Loucy (cell line): ENCODE data around the gene SLC9B2.
"Not testable (repeated sequence)": the region's sequence is repeated elsewhere in the genome, so short reads cannot be mapped to it uniquely, and the experiment has no call there.

Experiments used
- H2AFZ ChIP-seq: fragments of 200-600 bp; sonication (generic); 2 replicates; pipeline ENCODE4 v1.6.0; 2016; ENCODE audit warnings: antibody characterized with exemption, mild to moderate bottlenecking, low read length, moderate library complexity
- H3F3A ChIP-seq: fragments of 200-600 bp; 2 replicates; pipeline ENCODE4 v1.6.0; 2016; ENCODE audit warnings: antibody characterized with exemption, low read depth, mild to moderate bottlenecking
- H3K27me3 ChIP-seq: fragments of 200-600 bp; sonication (generic); 2 replicates; pipeline ENCODE4 v1.6.1; 2014; ENCODE audit warnings: low read length, mild to moderate bottlenecking; ENCODE audit not compliant: insufficient read depth, poor library complexity, severe bottlenecking
- H3K36me3 ChIP-seq: fragments of 200-600 bp; sonication (generic); 2 replicates; pipeline ENCODE4 v1.6.1; 2016; ENCODE audit warnings: low read length; ENCODE audit not compliant: insufficient read depth
- H3K4me1 ChIP-seq: fragments of 200-600 bp; sonication (generic); 2 replicates; pipeline ENCODE4 v1.5.1; 2014; ENCODE audit warnings: low read length, mild to moderate bottlenecking; ENCODE audit not compliant: insufficient read depth, poor library complexity, severe bottlenecking
- H3K4me2 ChIP-seq: fragments of 200-600 bp; sonication (generic); 2 replicates; pipeline ENCODE4 v1.6.0; 2014; ENCODE audit warnings: antibody characterized with exemption, low read length, low read depth, mild to moderate bottlenecking; ENCODE audit not compliant: poor library complexity, severe bottlenecking
- H3K4me3 ChIP-seq: fragments of 200-600 bp; sonication (generic); 2 replicates; pipeline ENCODE4 v1.5.1; 2014; ENCODE audit warnings: low read length, mild to moderate bottlenecking, mixed read lengths; ENCODE audit not compliant: poor library complexity, severe bottlenecking
- H3K79me2 ChIP-seq: fragments of 200-600 bp; sonication (generic); 2 replicates; pipeline ENCODE4 v1.6.1; 2014; ENCODE audit warnings: low read length; ENCODE audit not compliant: insufficient read depth
- H3K9ac ChIP-seq: fragments of 200-600 bp; sonication (generic); 2 replicates; pipeline ENCODE4 v1.6.0; 2014; ENCODE audit warnings: mild to moderate bottlenecking, low read depth, low read length, moderate library complexity; ENCODE audit not compliant: poor library complexity, severe bottlenecking
- H3K9me2 ChIP-seq: fragments of 200-600 bp; sonication (generic); replicated peaks from 2 replicates; pipeline ENCODE4 v1.6.1; 2016; ENCODE audit warnings: low read depth, low read length, mixed read lengths
- H3K9me3 ChIP-seq: fragments of 200-600 bp; sonication (generic); 2 replicates; pipeline ENCODE4 v1.6.1; 2014; ENCODE audit warnings: mild to moderate bottlenecking, antibody characterized with exemption, low read length, low read depth; ENCODE audit not compliant: insufficient read depth
- H4K20me1 ChIP-seq: fragments of 200-600 bp; sonication (generic); 2 replicates; pipeline ENCODE4 v1.6.0; 2014; ENCODE audit warnings: antibody characterized with exemption, low read length, mild to moderate bottlenecking; ENCODE audit not compliant: insufficient read depth, poor library complexity, severe bottlenecking
- EZH2phosphoT487 ChIP-seq: fragments of 200-600 bp; IDR thresholded peaks from 2 replicates; pipeline ENCODE4 v1.6.1; 2018; ENCODE audit warnings: antibody characterized with exemption, mild to moderate bottlenecking, moderate library complexity, borderline replicate concordance
- TF ChIP-seq, protein P1 (sequence below): fragments of 200-600 bp; sonication (generic); conservative IDR thresholded peaks from 2 replicates; pipeline ENCODE4 v1.5.1; 2014; ENCODE audit warnings: mild to moderate bottlenecking, antibody characterized with exemption, low read length

SLC9B2 gene

DNA sequence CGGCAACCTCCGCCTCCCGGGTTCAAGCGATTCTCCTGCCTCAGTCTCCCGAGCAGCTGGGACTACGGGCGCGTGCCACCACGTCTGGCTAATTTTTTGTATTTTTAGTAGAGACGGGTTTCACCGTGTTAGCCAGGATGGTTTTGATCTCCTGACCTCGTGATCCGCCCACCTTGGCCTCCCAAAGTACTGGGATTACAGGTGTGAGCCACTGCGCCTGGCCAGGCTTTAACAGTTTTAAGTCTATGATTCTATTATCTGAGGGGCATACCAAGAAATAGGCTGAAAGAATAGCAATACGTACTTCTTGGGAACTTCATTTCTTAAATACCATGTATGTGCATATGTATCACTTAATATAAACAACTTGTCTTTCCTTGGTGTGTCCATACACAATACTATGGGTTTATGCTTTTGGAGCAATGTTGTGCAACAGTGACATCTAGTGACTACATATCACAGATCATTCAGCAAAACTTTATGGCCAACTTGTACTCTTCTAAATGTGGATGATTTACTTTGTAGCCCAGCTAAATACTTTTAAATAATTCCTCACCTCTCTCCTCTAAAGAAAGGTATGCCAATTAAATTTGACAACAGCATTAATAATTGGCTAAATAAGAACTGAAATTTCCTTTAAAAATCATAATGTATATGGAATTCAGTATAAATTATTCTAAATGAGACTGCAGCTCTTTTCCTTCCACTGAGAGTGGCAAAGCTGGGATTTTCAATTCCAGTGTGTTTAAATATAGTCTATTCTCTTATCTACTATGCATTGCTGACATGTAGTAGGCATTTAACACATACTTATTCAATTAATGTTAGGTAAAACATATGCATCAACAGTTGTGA is 67.5 kb downstream of the SLC9B2 start:
- H3K9me2 ChIP-seq: no peaks in the 10 kb centered on the region
- H3K9me3 ChIP-seq: no peaks in the 10 kb centered on the region
- no peak overlapping the region for H3K9ac ChIP-seq
- no peak overlapping the region for H2AFZ ChIP-seq
- TF ChIP-seq, protein P1, sequence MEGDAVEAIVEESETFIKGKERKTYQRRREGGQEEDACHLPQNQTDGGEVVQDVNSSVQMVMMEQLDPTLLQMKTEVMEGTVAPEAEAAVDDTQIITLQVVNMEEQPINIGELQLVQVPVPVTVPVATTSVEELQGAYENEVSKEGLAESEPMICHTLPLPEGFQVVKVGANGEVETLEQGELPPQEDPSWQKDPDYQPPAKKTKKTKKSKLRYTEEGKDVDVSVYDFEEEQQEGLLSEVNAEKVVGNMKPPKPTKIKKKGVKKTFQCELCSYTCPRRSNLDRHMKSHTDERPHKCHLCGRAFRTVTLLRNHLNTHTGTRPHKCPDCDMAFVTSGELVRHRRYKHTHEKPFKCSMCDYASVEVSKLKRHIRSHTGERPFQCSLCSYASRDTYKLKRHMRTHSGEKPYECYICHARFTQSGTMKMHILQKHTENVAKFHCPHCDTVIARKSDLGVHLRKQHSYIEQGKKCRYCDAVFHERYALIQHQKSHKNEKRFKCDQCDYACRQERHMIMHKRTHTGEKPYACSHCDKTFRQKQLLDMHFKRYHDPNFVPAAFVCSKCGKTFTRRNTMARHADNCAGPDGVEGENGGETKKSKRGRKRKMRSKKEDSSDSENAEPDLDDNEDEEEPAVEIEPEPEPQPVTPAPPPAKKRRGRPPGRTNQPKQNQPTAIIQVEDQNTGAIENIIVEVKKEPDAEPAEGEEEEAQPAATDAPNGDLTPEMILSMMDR: peak; percentile 82
- TF ChIP-seq EZH2phosphoT487: no peak
- no peaks in the 10 kb centered on the region for H3K36me3 ChIP-seq
- H3K79me2 ChIP-seq: no peaks in the 10 kb centered on the region
- no peak overlapping the region for H3K4me3 ChIP-seq
- no peaks in the 10 kb centered on the region for H3F3A ChIP-seq
- no peaks in the 10 kb centered on the region for H3K4me1 ChIP-seq
- H4K20me1 ChIP-seq: no peaks in the 10 kb centered on the region
- H3K27me3 ChIP-seq: no peaks in the 10 kb centered on the region
- no peak overlapping the region for H3K4me2 ChIP-seq

DNA sequence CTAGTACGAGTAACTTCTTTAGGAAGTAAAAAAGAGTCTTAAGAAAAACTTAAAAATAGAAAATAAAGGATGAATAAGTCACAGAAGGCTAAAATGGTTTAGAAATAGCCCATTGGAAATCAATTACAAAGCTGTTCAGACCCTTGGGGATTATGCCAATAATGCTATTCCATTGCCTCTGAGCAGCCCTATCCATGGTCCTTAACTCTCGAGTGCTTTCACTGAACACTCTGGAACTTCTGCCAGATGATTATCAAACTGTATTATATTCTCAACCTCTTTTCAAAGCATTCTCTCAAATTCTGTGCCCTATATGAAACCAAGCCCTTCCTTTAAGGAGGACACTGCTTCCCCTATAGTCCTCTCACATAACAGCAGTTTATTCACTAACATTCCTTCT is 74.0 kb downstream of the SLC9B2 start:
- Histone ChIP-seq H3F3A (no peaks in the 10 kb centered on the region), H3K4me1 (no peaks in the 10 kb centered on the region), H4K20me1 (no peaks in the 10 kb centered on the region), H2AFZ (no peak overlapping the region), H3K36me3 (no peaks in the 10 kb centered on the region), H3K9me3 (no peaks in the 10 kb centered on the region), H3K9ac (no peak overlapping the region), H3K27me3 (no peaks in the 10 kb centered on the region), H3K4me2 (no peak overlapping the region), H3K4me3 (no peak overlapping the region), H3K79me2 (no peaks in the 10 kb centered on the region), H3K9me2 (no peaks in the 10 kb centered on the region)
- TF ChIP-seq, protein P1: no peak
- TF ChIP-seq EZH2phosphoT487: no peak

DNA sequence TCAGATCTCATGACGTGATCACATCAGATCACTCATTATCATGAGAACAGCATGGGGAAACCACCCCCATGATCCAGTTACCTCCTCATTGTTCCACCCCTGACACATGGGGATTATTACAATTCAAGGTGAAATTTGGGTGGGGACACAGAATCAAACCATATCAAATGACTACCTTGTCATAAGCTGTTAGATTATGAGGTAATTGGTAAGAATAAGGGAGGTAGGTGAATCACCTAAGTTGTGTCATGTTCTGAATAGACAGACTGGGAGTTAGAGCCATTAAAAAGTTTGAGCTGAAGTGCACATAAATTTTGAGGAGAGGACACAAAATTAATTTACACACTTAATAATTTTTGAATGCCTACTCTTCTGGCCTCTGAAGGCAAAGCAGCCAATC is 81.8 kb downstream of the SLC9B2 start:
- no peaks in the 10 kb centered on the region for H3F3A ChIP-seq
- H3K4me3 ChIP-seq: no peak overlapping the region
- no peak overlapping the region for H3K4me2 ChIP-seq
- no peaks in the 10 kb centered on the region for H3K4me1 ChIP-seq
- no peaks in the 10 kb centered on the region for H3K9me2 ChIP-seq
- no peaks in the 10 kb centered on the region for H4K20me1 ChIP-seq
- no peak overlapping the region for H3K9ac ChIP-seq
- H3K27me3 ChIP-seq: no peaks in the 10 kb centered on the region
- no peaks in the 10 kb centered on the region for H3K36me3 ChIP-seq
- H2AFZ ChIP-seq: no peak overlapping the region
- no peaks in the 10 kb centered on the region for H3K79me2 ChIP-seq
- TF ChIP-seq, protein P1: no peak
- no peak for TF ChIP-seq EZH2phosphoT487
- no peaks in the 10 kb centered on the region for H3K9me3 ChIP-seq

DNA sequence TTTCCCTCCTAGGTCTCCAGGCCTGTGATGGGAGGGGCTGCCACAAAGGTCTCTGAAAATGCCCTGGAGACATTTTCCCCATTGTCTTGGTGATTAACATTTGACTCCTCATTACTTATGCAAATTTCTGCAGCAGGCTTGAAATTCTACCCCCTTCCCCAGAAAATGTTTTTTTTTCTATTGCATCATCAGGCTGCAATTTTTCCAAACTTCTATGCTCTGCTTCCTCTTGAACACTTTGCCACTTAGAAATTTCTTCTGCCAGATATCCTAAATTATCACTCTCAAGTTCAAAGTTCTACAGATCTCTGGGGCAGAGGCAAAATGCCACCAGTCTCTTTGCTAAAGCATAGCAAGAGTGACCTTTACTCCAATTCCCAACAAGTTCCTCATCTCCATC is 82.6 kb downstream of the SLC9B2 start:
- H3K9ac ChIP-seq, H3K9me2 ChIP-seq, H2AFZ ChIP-seq, H4K20me1 ChIP-seq, H3K9me3 ChIP-seq, H3F3A ChIP-seq, H3K4me3 ChIP-seq, H3K4me2 ChIP-seq, H3K79me2 ChIP-seq, H3K36me3 ChIP-seq, H3K4me1 ChIP-seq, H3K27me3 ChIP-seq: not testable (repeated sequence)
